Peyer's patch (tissue), 4 donors: Measurements from ENCODE around the gene CGB7. TPM values are rescaled to one million over a fixed set of nuclear protein-coding genes. Genes with fewer than 3 reads are reported as not detected.
A peak's percentile ranks its signal among the peaks of the same experiment; 100 is the strongest.
"Not testable (repeated sequence)": the region's sequence is repeated elsewhere in the genome, so short reads cannot be mapped to it uniquely, and the experiment has no call there.

Source experiments
- DNase-seq, 3 donors: peaks; one replicate each; pipeline ENCODE4 v3.0.0-alpha.2; 2017 to 2019
- H3K27ac ChIP-seq, 4 donors: fragments of 200-600 bp; sonication (generic); one replicate each; pipeline ENCODE4 v1.5.1; 2016 to 2019
- H3K27me3 ChIP-seq, 2 donors: fragments of 200-600 bp; sonication (generic); one replicate each; pipeline ENCODE4 v1.5.1; 2019
- H3K36me3 ChIP-seq, 3 donors: fragments of 200-600 bp; sonication (generic); one replicate each; pipeline ENCODE4 v1.5.1; 2016 to 2019
- H3K4me1 ChIP-seq, 4 donors: fragments of 200-600 bp; sonication (generic); one replicate each; pipeline ENCODE4 v1.5.1; 2016 to 2019
- H3K4me3 ChIP-seq, 4 donors: fragments of 200-600 bp; sonication (generic); 1 replicate in 3 of 4; 2 replicates in 1 of 4; pipeline ENCODE4 v1.5.1; 2016 to 2019; ENCODE audit warnings: mild to moderate bottlenecking in 1 of 4
- H3K9me3 ChIP-seq, 4 donors: fragments of 200-600 bp; sonication (generic); one replicate each; pipeline ENCODE4 v1.5.1; 2016 to 2019; ENCODE audit warnings: mild to moderate bottlenecking in 1 of 4
- CTCF ChIP-seq, 6 experiments: fragments of 450-650 bp in 4 of 6; fragments of 200-600 bp in 2 of 6; sonication (generic) in 1 of 6; IDR thresholded peaks; one replicate each; pipeline ENCODE4 v1.5.1; 2017 to 2019; ENCODE audit warnings: antibody characterized with exemption in 6 of 6, mild to moderate bottlenecking in 3 of 6, moderate library complexity in 1 of 6
- POLR2A ChIP-seq, 2 donors: fragments of 450-650 bp; IDR thresholded peaks; one replicate each; pipeline ENCODE4 v1.5.1; 2017; ENCODE audit warnings: antibody characterized with exemption in 2 of 2, mild to moderate bottlenecking in 2 of 2, moderate library complexity in 2 of 2
- total RNA-seq, 4 donors: library from RNA; depleted of rRNA; stranded (reverse); fragments of >200 nt; gene quantifications; one replicate each; pipeline ENCODE4 v1.1.0, GENCODE V29; 2016

The CGB7 gene
- total RNA-seq, 4 donors from 2014 or later = not detected

GRCh38 chr19:49022116-49022515 is 35.4 kb downstream of the CGB7 start:
- DNase-seq = no peak
- H3K36me3 ChIP-seq = no peaks in the 10 kb centered on the region
- no peak overlapping the region for H3K27ac ChIP-seq
- no peak overlapping the region for H3K4me3 ChIP-seq
- TF ChIP-seq CTCF (IDR thresholded peaks at IDR 0.05) = no peak
- no peak for TF ChIP-seq POLR2A (IDR thresholded peaks at IDR 0.05)
- peaks cover 0 to 4% of the 10 kb centered on the region in 2 donors for H3K27me3 ChIP-seq
- no peaks in the 10 kb centered on the region for H3K9me3 ChIP-seq
- H3K4me1 ChIP-seq = peaks cover 0 to 25% (median 9%) of the 10 kb centered on the region in 4 donors

GRCh38 chr19:49020931-49021895 is 36.3 kb downstream of the CGB7 start:
- Histone ChIP-seq H3K36me3 (no peaks in the 10 kb centered on the region), H3K27ac (no peak overlapping the region), H3K4me3 (no peak overlapping the region), H3K9me3 (no peaks in the 10 kb centered on the region), H3K27me3 (peaks cover 0 to 4% of the 10 kb centered on the region in 2 donors), H3K4me1 (peaks cover 0 to 26% (median 9%) of the 10 kb centered on the region in 4 donors)
- TF ChIP-seq POLR2A (IDR thresholded peaks at IDR 0.05) = no peak
- no peak for TF ChIP-seq CTCF (IDR thresholded peaks at IDR 0.05)
- DNase-seq = no peak

- peaks cover 0 to 2% (median 0%) of the 10 kb centered on the region in 3 donors for H3K36me3 ChIP-seq
- H3K27ac ChIP-seq = no peak overlapping the region
- peaks cover 0 to 26% (median 9%) of the 10 kb centered on the region in 4 donors for H3K4me1 ChIP-seq
- H3K4me3 ChIP-seq = no peak overlapping the region
- no peak for TF ChIP-seq POLR2A (IDR thresholded peaks at IDR 0.05)
- no peak for TF ChIP-seq CTCF (IDR thresholded peaks at IDR 0.05)
- H3K27me3 ChIP-seq = peaks cover 0 to 4% of the 10 kb centered on the region in 2 donors
- no peak for DNase-seq
- H3K9me3 ChIP-seq = no peaks in the 10 kb centered on the region
These were observed 37.2 kb downstream of the CGB7 start for GRCh38 chr19:49020342-49020741.

- H3K4me3 ChIP-seq = peak overlapping the region; percentile 35 to 63 (median 56)
- no peak overlapping the region for H3K27ac ChIP-seq
These were observed 38.2 kb downstream of the CGB7 start for GRCh38 chr19:49019242-49019932.

GRCh38 chr19:49018388-49019241 is 38.9 kb downstream of the CGB7 start:
- peak in 2 of 3 donors; percentile 44 to 55 for DNase-seq

More at GRCh38 chr19:49019242-49019932, 38.2 kb downstream of the CGB7 start:
- Histone ChIP-seq H3K4me1 (peaks cover 0 to 26% (median 9%) of the 10 kb centered on the region in 4 donors), H3K27me3 (peaks cover 0 to 4% of the 10 kb centered on the region in 2 donors), H3K9me3 (no peaks in the 10 kb centered on the region), H3K36me3 (peaks cover 0 to 4% (median 0%) of the 10 kb centered on the region in 3 donors)
- TF ChIP-seq CTCF (IDR thresholded peaks at IDR 0.05) = peak in 1 of 6 experiments; percentile 8
- peak; percentile 11 to 33 for TF ChIP-seq POLR2A (IDR thresholded peaks at IDR 0.05)
- peak; percentile 71 to 89 (median 87) for DNase-seq

More at GRCh38 chr19:49018388-49019241, 38.9 kb downstream of the CGB7 start:
- Histone ChIP-seq H3K4me3 (peak overlapping the region; percentile 35 to 63 (median 56)), H3K27ac (peak overlapping the region in 1 of 4 donors; percentile 64), H3K4me1 (peaks cover 0 to 26% (median 9%) of the 10 kb centered on the region in 4 donors)
- H3K9me3 ChIP-seq, H3K27me3 ChIP-seq, H3K36me3 ChIP-seq: not testable (repeated sequence)
